Measurements from ENCODE around the gene PNLIPRP3. TPM values are rescaled to one million over a fixed set of nuclear protein-coding genes. Genes with fewer than 3 reads are reported as not detected.

Gene PNLIPRP3
- total and polyA plus RNA-seq, 9 of the 15 experiments (the other 6 are each of a cell fraction or from before 2014, with no cell fraction given): not detected

- no peaks in the 10 kb centered on the region for H3K79me2 ChIP-seq (ENCODE audit: control insufficient read depth, insufficient read depth, low read length)
- H3K4me1 ChIP-seq (replicated peaks in 1 of 2; ENCODE audit: control insufficient read depth in 2 of 2, insufficient read depth in 2 of 2, low read length in 2 of 2): no peaks in the 10 kb centered on the region
- TF ChIP-seq POLR3G (IDR thresholded peaks at IDR 0.05; ENCODE audit: extremely low read depth, insufficient read length, insufficient replicate concordance): no peak
- no peak for TF ChIP-seq RBM15 (IDR thresholded peaks at IDR 0.05; ENCODE audit: insufficient read depth, low read length)
- TF ChIP-seq ZNF444 (CRISPR knock-in tag; IDR thresholded peaks at IDR 0.05): no peak
- no peak for TF ChIP-seq ZBTB5 (IDR thresholded peaks at IDR 0.05)
- no peak for TF ChIP-seq ZNF609 (CRISPR knock-in tag; IDR thresholded peaks at IDR 0.05; ENCODE audit: borderline replicate concordance)
- no peak for TF ChIP-seq MBD1 (CRISPR knock-in tag; IDR thresholded peaks at IDR 0.05)
- TF ChIP-seq CREB5 (CRISPR knock-in tag; IDR thresholded peaks at IDR 0.05): no peak
- no peak for TF ChIP-seq USF1 (CRISPR knock-in tag; IDR thresholded peaks at IDR 0.05)
- TF ChIP-seq PURB (CRISPR knock-in tag; IDR thresholded peaks at IDR 0.05; ENCODE audit: low read depth): no peak
- no peak overlapping the region for H3K4me2 ChIP-seq (ENCODE audit: insufficient read depth, low read length)
- H3K9ac ChIP-seq (ENCODE audit: insufficient read depth in 1 of 2, low read depth in 2 of 2, low read length in 2 of 2): no peak overlapping the region
- H3K27me3 ChIP-seq (ENCODE audit: control insufficient read depth in 2 of 2, insufficient read depth in 2 of 2, low read length in 2 of 2): no peaks in the 10 kb centered on the region
- H2AFZ ChIP-seq (ENCODE audit: low read depth, low read length): no peak overlapping the region
- CTCF ChIA-PET (ENCODE audit: low intra/inter-chr PET ratio): no interaction called here
- DNase-seq (ENCODE audit: extremely low read depth in 1 of 4, low spot score in 3 of 4) (no peak), FAIRE-seq (no peak), ATAC-seq (no peak)
- no peaks in the 10 kb centered on the region for H3K36me3 ChIP-seq (ENCODE audit: control insufficient read depth, insufficient read depth, low read length)
- no peak overlapping the region for H3K27ac ChIP-seq (ENCODE audit: extremely low read depth, low read depth, low read length)
- in situ Hi-C loops (cut with MboI) (no loop called here), intact Hi-C loops (cut with micrococcal nuclease) (no loop called here)
- no peak overlapping the region for H3K4me3 ChIP-seq
- H3K9me1 ChIP-seq (ENCODE audit: control insufficient read depth, insufficient read depth, low read length): no peaks in the 10 kb centered on the region
- no TSS peak for BruUV-seq (replicated peaks)
- no peaks in the 10 kb centered on the region for H4K20me1 ChIP-seq (replicated peaks; ENCODE audit: control insufficient read depth, insufficient read depth, low read length)
- H3K9me3 ChIP-seq (replicated peaks; ENCODE audit: control insufficient read depth, insufficient read depth, low read depth, low read length): no peaks in the 10 kb centered on the region
- POLR2A ChIA-PET: no interaction called here
- WGBS (ENCODE audit: insufficient coverage, low coverage, missing lambda C conversion rate): 0% methylated on average over 4 of the region's 4 CpGs
Observed at GRCh38 chr10:116475866-116476265, 48.2 kb downstream of the PNLIPRP3 start.

Data from K562 (cell line).